ENCODE results near the gene WDR59.
A peak's percentile ranks its signal among the peaks of the same experiment; 100 is the strongest.
"Not testable (repeated sequence)": the region's sequence is repeated elsewhere in the genome, so short reads cannot be mapped to it uniquely, and the experiment has no call there.

WDR59 gene

DNA sequence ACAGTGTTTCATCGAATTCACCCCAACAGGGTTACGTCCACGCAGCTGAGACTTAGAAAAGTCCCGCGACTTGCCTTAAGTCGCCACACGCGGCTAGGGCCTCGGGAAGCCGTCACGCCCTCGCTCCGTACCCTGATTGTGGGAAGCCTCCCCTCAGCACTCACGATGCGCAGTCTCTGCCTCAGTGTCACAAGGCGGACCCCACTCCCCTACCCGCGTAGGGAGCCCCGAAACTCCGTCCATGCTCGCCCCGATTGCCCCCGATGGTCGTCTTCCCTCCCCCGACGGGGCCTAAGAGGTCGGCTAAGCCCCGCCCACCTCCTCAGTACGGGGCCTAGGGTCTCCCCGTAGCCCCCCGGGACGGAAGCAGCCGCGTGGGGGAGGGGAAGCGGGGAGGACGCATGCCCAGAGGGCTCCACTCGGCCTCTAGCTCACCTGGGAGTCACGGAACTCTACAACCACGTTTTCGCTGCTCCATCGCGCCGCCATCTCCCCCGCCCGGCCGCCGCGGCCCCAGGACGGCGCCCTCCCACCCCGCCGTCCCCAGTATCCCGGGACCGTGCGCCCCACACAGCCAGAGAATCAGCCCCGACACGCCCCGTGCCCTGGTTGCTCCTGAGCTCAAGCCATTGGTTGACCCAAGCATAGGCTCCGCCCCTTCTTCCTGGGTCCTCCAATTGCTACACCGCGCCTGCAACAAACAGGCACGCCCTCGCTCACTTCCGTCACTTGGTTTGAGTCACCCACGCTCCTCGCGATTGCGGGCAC, at the start of gene WDR59:
WDR59 (minus strand) TSS at position 595 of the 768 bp plus-strand sequence; CDS start at position 489, 106 bp downstream.
- DNase-seq, result peak; percentile 96

DNA sequence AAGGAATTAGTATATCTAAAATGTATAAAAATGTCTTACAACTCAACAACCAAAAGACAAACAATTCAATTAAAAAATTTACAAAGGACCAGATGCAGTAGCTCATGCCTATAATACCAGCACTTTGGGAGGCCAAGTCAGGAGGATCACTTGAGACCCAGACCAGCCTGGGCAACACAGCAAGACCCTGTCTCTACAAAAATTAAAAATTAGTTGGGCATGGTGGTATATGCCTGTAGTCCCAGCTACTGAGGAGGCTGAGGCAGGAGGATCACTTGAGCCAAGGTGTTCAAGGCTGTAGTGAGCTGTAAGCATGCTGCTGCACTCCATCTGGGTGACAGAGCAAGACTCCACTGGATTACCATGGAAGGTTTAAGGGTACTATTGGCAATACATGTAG, 47.7 kb upstream of the WDR59 start:
- DNase-seq, result no peak

DNA sequence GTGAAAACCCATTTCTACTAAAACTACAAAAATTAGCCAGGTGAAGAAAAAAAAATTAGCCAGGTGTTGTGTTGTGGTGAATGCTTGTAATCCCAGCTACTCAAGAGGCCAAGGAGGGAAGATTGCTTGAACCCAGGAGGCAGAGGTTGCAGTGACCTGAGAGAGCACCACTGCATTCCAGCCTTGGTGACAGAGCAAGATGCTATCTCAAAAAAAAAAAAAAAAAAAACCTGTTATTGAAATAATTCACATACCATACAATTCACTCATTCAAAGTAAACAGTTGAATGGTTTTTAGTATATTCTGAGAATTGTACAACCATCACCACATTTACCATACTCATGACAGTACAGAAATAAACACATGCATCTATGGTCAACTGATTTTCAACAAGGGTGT, 44.9 kb upstream of the WDR59 start:
- no peak for DNase-seq

DNA sequence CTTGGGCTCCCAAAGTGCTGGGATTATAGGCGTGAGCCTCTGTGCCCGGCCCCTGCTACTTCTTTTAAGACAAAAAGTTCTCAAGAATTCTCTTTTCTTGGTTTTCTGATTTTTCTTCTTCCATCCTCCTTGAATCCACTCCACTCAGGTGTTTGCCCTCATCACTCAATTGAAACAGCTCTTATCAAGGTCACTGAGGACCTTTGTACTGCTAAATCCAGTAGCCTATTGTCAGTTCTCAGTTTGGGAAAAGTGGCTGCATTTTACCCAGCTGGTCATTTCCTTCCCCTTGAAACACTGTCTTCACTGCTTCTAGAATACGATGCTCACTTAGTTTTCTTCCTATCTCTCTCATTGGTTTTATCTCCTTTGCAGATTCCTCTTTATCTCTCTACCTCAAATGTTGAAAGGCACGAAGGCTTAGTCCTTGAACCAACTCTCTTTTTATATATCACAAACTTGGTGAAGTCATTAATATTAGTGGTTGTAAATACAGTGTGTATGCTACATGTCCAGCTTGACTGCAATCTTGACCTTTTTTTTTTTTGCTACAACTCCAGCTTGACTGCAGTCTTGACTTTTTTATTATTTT, 43.7 kb upstream of the WDR59 start:
- no peak for DNase-seq

DNA sequence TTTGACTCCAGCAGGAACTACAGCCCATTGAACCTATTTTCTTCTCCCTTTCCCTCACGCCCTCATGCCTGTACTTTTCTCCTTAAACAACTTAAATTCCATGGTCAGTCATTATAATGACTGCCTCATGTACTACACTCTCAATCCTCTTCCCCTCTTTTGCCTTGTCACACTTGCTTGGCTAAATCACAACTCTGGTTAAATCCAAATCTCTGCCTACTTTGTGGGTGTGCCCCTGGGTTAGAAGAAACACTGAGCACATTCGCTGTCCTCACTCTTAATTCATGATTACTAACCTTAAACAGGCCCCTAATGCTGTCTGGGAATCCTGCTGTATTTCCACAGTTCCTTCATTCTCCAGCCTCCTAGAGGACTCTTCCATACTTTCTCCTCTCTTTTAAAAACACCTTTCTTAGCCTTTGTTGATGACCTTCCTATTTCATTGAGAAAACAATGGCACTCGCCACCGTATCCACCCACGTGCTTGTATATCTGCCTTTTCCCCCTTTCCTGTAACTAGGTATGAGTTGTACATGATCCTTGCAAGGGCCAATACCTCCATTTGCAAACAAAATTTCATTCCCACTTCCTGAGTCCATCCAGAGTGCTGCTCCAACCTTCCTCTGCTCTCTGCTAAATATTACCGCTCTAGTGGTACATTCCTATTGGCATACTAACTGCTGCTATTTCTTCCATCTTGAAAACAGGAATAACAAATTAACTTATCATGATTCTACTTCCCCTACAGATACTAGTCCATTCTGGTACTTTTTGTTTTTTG, 42.8 kb upstream of the WDR59 start:
- no peak for DNase-seq

GRCh38 chr16:75026892-75027391, 42.0 kb upstream of the WDR59 start:
- DNase-seq, result no peak

DNA sequence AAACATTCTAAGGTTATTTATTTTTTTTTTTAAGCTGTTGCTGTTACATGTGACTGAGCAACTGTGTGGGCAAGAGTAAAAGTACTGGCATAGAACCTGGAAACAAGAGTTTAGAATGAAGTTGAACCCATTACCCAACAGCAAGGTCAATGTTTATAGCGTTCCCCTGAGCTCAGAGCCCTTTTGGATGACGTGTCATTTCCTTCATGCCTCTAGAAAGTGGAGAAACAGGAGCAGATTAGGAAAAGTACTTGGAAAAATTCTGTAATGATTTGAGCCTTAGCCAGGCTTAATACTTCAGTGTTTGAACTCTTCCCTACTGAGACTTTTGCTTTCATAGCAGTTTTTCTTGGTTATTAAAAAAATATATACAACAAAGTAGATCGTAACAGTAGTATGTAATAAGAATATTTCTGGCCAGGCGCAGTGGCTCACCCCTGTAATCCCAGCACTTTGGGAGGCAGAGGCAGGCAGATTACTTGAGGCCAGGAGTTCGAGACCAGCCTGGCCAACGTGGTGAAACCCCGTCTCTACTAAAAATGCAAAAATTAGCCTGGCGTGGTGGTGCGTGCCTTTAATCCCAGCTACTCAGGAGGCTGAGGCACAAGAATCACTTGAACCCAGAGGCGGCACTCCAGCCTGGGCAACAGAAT, 41.4 kb upstream of the WDR59 start:
- DNase-seq, result not testable (repeated sequence)

DNA sequence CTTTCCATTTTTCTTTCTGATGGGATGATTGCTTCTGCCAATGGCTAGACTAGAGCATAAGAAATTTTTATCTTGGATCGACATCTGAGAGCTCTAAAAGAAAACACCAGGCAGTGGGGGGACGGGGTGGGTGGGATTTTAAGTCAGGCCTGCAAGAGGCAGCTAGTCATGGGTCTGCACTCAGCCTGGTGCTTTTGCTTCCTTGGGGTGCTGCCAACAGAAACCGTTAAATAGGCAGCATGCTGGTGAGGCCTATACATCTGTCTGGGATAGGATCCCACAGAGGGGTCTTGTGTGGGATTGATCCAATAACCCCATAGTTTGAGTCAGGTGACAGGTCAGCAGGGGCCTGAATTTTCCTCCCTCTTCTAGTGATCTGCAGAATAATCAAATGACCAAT, 40.8 kb upstream of the WDR59 start:
- DNase-seq, result no peak

GRCh38 chr16:75024594-75024993, 39.7 kb upstream of the WDR59 start:
- no peak for DNase-seq

- DNase-seq, result no peak
Observed at GRCh38 chr16:75024182-75024581, 39.3 kb upstream of the WDR59 start.

GRCh38 chr16:75023009-75023408, 38.1 kb upstream of the WDR59 start:
- no peak for DNase-seq

DNA sequence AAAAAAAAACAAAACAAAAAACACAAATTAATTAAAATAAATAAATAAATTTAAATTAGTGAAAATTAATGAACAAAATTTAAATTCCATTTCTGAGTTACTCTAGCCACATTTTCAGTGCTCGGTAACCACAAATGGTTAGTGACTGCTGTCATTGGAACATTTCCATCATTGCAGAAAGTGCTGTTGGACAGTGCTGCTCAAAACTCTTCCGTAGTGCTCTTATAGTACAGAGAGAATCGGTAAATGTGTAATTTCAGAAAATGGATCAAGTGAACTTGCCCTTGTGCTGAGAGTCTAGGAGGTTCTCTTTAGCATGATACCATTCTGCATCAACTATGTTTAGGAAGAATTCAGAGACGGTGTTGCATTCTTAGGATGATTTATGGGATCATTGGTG, 37.6 kb upstream of the WDR59 start:
- no peak for DNase-seq

DNA sequence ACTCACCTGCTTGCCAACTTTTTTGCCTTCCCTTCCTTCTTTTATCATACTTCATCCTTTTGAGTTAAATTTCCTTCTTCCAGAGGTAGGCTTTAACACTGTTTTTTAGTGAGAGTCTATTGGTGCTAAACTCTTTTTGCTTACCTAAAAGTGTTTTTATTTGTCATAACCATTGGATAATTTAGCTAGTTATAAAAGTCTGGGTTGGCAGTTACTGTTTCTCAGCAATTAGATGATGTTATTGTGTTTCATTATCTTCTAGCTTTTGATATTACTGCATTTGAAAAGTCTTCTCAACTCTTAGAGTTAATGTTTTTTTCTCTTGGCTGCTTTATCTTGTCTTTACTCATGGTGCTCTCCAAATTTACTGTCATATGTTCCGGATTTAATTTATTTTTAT, 36.5 kb upstream of the WDR59 start:
- no peak for DNase-seq

DNA sequence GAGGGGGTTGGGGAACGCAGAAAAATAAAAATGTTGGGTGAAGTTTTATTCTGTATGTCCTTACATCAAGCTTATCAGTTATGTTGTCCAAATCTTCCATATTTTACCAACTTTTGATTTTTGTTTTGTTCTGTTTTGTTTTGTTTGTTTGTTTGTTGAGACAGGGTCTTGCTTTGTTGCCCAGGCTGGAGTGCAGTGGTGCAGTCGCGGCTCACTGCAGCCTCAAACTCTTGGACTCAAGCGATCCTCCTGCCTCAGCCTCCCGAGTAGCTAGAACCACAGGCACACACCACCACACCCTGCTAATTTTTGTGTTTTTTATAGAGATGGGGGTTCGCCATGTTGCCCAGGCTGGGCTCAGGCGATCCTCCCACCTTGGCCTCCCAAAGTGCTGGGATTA, 34.7 kb upstream of the WDR59 start:
- no peak for DNase-seq

- no peak for DNase-seq
Observed at GRCh38 chr16:75019007-75019406, 34.1 kb upstream of the WDR59 start.

DNA sequence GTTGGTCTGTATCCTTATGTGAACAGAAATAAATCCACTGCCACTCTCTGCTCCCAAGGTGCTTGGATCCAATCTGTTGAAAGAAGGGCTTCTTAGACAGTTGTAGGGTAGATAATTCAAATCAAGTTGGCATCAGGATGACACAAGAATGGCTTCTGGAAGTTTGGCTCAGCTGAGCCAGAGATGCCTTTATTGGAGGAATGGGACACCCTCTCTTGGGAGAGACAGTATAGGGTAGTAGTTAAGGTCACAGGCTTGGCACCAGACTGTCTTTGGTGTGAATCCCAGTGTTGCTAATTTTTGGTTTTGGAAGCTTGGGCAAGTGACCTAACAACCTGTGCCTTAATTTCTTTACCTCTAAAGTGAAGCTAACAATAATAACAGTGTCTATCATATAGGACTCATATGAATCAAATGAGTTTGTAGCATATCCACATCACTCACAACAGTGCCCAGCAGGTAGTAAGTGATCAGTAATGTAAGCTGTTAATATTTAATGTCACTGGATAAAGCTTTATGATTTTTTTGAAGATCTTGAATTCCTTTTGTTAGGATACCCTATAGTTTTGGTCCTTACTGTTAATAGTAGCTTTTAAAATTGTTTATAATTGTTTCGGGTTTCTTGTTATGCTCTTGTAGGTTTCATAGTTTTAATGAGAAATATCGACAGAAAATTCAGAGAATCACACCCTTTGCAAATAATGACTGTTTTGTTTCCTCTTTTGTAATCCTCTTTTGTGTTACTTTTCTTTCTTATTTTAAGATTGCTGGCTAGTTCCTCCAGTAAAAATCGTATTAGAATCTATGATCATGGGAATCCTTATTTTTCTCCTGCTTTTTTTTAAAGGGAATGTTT, 33.0 kb upstream of the WDR59 start:
- no peak for DNase-seq

DNA sequence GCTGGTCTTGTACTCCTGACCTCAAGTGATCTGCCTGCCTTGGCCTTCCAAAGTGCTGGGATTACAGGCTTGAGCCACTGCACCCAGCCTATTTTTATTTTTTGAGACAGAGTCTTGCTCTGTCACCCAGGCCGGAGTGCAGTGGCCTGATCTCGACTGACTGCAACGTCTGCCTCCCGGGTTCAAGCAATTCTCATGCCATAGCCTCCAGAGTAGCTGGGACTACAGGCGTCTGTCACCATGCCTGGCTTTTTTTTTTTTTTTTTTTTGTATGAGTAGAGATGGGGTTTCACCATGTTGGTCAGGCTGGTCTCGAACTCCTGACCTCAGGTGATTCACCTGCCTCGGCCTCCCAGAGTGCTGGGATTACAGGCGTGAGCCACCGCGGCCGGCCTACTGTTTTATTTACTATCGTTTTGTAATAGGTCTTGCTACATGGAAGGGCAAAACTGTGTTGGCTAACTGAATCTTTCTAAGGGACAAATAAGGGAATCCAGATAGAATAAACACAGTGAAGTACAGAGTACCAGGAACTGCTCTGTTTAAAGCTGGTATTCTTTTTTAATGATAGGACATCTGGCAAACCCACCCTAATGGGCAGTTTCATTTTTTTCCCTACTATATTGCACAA, 31.6 kb upstream of the WDR59 start:
- not testable (repeated sequence) for DNase-seq

DNA sequence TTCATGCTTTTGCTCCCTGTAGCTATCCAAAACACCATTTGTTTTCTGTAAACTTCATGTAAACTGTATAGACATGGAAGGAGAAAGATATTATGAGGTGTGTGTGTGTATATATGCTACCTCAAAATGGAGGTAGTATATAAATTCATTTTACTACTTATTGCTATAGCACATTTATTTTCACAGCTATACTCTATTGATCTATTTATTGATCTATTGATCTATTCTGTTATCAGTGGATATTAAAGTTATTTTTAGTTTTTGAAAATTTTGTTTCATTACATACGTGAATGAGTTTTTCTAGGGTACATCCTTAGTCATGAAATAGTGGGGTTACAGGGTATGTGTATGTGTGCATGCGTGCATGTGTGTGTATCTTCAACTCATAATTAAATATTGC, 29.4 kb upstream of the WDR59 start:
- DNase-seq, result no peak

GRCh38 chr16:75013123-75013522, 28.2 kb upstream of the WDR59 start:
- DNase-seq, result not testable (repeated sequence)

DNA sequence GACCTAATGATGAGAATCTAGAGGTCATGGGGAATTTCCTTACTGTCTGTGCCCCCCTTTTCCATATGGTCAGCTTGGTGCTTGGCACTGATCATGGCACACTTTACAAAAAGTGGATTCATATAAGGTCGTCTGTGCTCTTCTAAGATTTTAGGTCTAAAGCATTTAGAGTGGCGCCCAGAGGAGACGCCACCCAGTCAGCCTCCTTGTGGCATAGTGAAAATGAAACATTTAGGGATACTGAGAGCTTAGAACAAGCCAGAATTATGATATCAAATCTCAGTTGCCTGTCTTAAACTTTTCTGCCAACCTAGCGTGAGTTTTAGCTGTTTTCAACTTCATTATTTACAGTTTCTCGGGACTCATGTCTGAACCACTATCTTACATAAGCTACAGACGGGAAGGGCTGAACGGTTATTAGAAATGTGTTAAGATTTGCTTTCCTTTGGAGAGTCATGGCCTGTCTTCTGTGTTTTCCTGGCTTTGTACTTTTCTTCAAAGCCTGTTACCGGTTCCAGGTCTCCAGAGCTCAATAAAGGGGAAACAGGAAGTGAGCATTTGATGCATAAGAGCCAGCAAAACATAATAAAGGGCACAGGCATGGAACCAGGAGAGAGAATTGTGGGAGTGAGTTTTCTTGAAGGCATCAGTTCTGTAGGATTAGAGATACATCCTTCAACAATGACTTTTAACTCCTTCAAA, 27.6 kb upstream of the WDR59 start:
- no peak for DNase-seq

All from activated CD4-positive, alpha-beta T cell treated with anti-CD3 and anti-CD28 coated beads for 1 hour (primary cell).